Kidney (tissue), 14 donors: ENCODE measurements around the gene CWC25. TPM values are rescaled to one million over a fixed set of nuclear protein-coding genes. Genes with fewer than 3 reads are reported as not detected.

Source experiments
- DNase-seq, 5 donors: peaks; one replicate each; pipeline ENCODE4 v3.0.0-alpha.2; 2013 to 2020
- FAIRE-seq: peaks from 2 replicates; lab custom pipeline; 2012; peaks lifted over from hg19 to GRCh38; lab: Jason Lieb, UNC
- H3K27ac ChIP-seq, 2 donors: one replicate each; pipeline ENCODE4 v1.7.0; 2013; ENCODE audit warnings: low read depth in 2 of 2, low read length in 2 of 2, inconsistent platforms in 1 of 2
- H3K27me3 ChIP-seq: one replicate; pipeline ENCODE4 v1.7.1; 2013; ENCODE audit warnings: low read length, inconsistent platforms; ENCODE audit not compliant: control insufficient read depth, insufficient read depth
- H3K36me3 ChIP-seq, 3 donors: one replicate each; pipeline versions ENCODE4 v1.7.0 to v1.7.1; 2013; ENCODE audit warnings: low read length in 3 of 3, control low read depth in 1 of 3, inconsistent platforms in 1 of 3; ENCODE audit not compliant: insufficient read depth in 3 of 3, control insufficient read depth in 2 of 3
- H3K4me1 ChIP-seq, 3 donors: one replicate each; pipeline versions ENCODE4 v1.7.0 to v1.7.1; 2013; ENCODE audit warnings: low read length in 3 of 3, inconsistent platforms in 1 of 3, low read depth in 1 of 3; ENCODE audit not compliant: control insufficient read depth in 2 of 3, insufficient read depth in 2 of 3
- H3K4me3 ChIP-seq, 3 donors: one replicate each; pipeline versions ENCODE4 v1.7.0 to v1.8.1; 2013; ENCODE audit warnings: low read length in 3 of 3, control low read depth in 1 of 3, inconsistent platforms in 1 of 3
- H3K9ac ChIP-seq, 3 donors: one replicate each; pipeline versions ENCODE4 v1.7.0 to v1.7.1; 2013; ENCODE audit warnings: low read length in 3 of 3, control low read depth in 1 of 3, inconsistent platforms in 1 of 3
- H3K9me3 ChIP-seq, 3 donors: one replicate each; pipeline versions ENCODE4 v1.7.0 to v1.7.1; 2013; ENCODE audit warnings: low read length in 3 of 3, control low read depth in 1 of 3, inconsistent platforms in 1 of 3; ENCODE audit not compliant: control insufficient read depth in 2 of 3, insufficient read depth in 1 of 3
- intact Hi-C: fragments of 100-400 bp; cut with DNase I; formaldehyde crosslinking; loops from one replicate; pipeline ENCODE4 v1.11.1; 2022
- polyA plus RNA-seq: library from polyadenylated mRNA; stranded (reverse); fragments of 350-450 nt; fragmentation: Illumina TruSeq; extraction: RNeasy Lipid Tissue Mini Kit (QIAGEN cat#74804); gene quantifications from one replicate; pipeline ENCODE4 v1.2.3, GENCODE V29; 2014; ENCODE audit warnings: low read depth, low replicate concordance; ENCODE audit not compliant: insufficient read depth
- total RNA-seq: library from RNA; stranded (reverse); fragmentation: NEBNext Ultra II Directional; extraction: Animal tissue kit (Norgen Biotek cat#: 25700); gene quantifications from one replicate; pipeline ENCODE4 v1.2.1, GENCODE V29; 2021
- TF ChIP-seq, protein P1 (sequence below): IDR thresholded peaks from 3 replicates; pipeline ENCODE4 v1.5.1; 2012; ENCODE audit warnings: mild to moderate bottlenecking, moderate library complexity, borderline replicate concordance; ENCODE audit not compliant: insufficient read depth; ENCODE audit errors: extremely low read depth
- donor health status: control.
- donor health status: control.
- donor health status: control.
- donor health status: control.
- donor health status: control.
- donor health status: DM: yes; HTN: yes; CAD: no.
- donor health status: Normal renal cell carcinoma (clear cell type).

The CWC25 gene
- total and polyA plus RNA-seq, 2 donors from 2014 or later: 12.9 to 25.7 TPM

- Histone ChIP-seq H3K4me1 (peaks cover 0 to 55% (median 55%) of the 10 kb centered on the region in 3 donors), H3K9me3 (no peaks in the 10 kb centered on the region), H3K4me3 (peak overlapping the region in 1 of 3 donors; percentile 94), H3K36me3 (peaks cover 0 to 5% (median 0%) of the 10 kb centered on the region in 3 donors), H3K27me3 (no peaks in the 10 kb centered on the region), H3K27ac (peak overlapping the region in 1 of 2 donors; percentile 59), H3K9ac (peak overlapping the region in 1 of 3 donors; percentile 84)
- DNase-seq: no peak
- TF ChIP-seq, protein P1, sequence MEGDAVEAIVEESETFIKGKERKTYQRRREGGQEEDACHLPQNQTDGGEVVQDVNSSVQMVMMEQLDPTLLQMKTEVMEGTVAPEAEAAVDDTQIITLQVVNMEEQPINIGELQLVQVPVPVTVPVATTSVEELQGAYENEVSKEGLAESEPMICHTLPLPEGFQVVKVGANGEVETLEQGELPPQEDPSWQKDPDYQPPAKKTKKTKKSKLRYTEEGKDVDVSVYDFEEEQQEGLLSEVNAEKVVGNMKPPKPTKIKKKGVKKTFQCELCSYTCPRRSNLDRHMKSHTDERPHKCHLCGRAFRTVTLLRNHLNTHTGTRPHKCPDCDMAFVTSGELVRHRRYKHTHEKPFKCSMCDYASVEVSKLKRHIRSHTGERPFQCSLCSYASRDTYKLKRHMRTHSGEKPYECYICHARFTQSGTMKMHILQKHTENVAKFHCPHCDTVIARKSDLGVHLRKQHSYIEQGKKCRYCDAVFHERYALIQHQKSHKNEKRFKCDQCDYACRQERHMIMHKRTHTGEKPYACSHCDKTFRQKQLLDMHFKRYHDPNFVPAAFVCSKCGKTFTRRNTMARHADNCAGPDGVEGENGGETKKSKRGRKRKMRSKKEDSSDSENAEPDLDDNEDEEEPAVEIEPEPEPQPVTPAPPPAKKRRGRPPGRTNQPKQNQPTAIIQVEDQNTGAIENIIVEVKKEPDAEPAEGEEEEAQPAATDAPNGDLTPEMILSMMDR: no peak
- no peak for FAIRE-seq
- intact Hi-C loops: no loop called here
These were observed 47.7 kb upstream of the CWC25 start for GRCh38 chr17:38872671-38873385.

- intact Hi-C loops: no loop called here
- TF ChIP-seq, protein P1: no peak
These were observed 46.9 kb upstream of the CWC25 start for GRCh38 chr17:38872027-38872511.

GRCh38 chr17:38871247-38872015 is 46.3 kb upstream of the CWC25 start:
- Histone ChIP-seq H3K4me1 (peaks cover 0 to 59% (median 48%) of the 10 kb centered on the region in 3 donors), H3K27ac (peak overlapping the region; percentile 83 to 90), H3K9ac (peak overlapping the region; percentile 30 to 94 (median 84)), H3K36me3 (no peaks in the 10 kb centered on the region), H3K9me3 (no peaks in the 10 kb centered on the region), H3K4me3 (peak overlapping the region; percentile 60 to 94 (median 91)), H3K27me3 (no peaks in the 10 kb centered on the region)
- FAIRE-seq (no peak), DNase-seq (peak in 4 of 5 donors; percentile 62 to 88 (median 77))
- TF ChIP-seq, protein P1: peak; percentile 28
- intact Hi-C loops: no loop called here

More at GRCh38 chr17:38872027-38872511, 46.9 kb upstream of the CWC25 start:
- no peaks in the 10 kb centered on the region for H3K27me3 ChIP-seq
- H3K9me3 ChIP-seq: no peaks in the 10 kb centered on the region
- H3K36me3 ChIP-seq: peaks cover 0 to 2% (median 0%) of the 10 kb centered on the region in 3 donors
- H3K9ac ChIP-seq: peak overlapping the region; percentile 30 to 84 (median 33)
- H3K4me1 ChIP-seq: peaks cover 0 to 59% (median 50%) of the 10 kb centered on the region in 3 donors
- H3K27ac ChIP-seq: peak overlapping the region; percentile 59 to 90
- FAIRE-seq (no peak), DNase-seq (no peak)
- peak overlapping the region; percentile 60 to 94 (median 91) for H3K4me3 ChIP-seq
